Activated naive CD4-positive, alpha-beta T cell treated with anti-CD3 and anti-CD28 coated beads, Interleukin-2, amount 10 ng/mL, durations not matched to agents 7 days and 5 days (primary cell): ENCODE data around the gene ROBO2.

Experiments
- CTCF ChIA-PET: fragments of 350-600 bp; sonication (Branson Sonifier 250); formaldehyde crosslinking; loops from one replicate; lab custom pipeline; 2021; ENCODE audit warnings: antibody characterized with exemption; lab: Charles Lee
- DNase-seq: peaks from one replicate; pipeline ENCODE4 v3.0.0-alpha.2; 2020
- H3K27ac Mint-ChIP-seq: one replicate; pipeline ENCODE4 v1.8.0; 2021; ENCODE audit warnings: mild to moderate bottlenecking, moderate library complexity, mixed read lengths
- H3K27me3 Mint-ChIP-seq: one replicate; pipeline ENCODE4 v1.8.0; 2021; ENCODE audit warnings: mild to moderate bottlenecking, mixed read lengths
- H3K36me3 Mint-ChIP-seq: one replicate; pipeline ENCODE4 v1.8.0; 2021; ENCODE audit warnings: mixed read lengths
- H3K4me1 Mint-ChIP-seq: one replicate; pipeline ENCODE4 v1.8.0; 2021; ENCODE audit warnings: mixed read lengths
- H3K4me3 Mint-ChIP-seq: one replicate; pipeline ENCODE4 v1.8.0; 2021; ENCODE audit warnings: mild to moderate bottlenecking, moderate library complexity, mixed read lengths
- H3K9me3 Mint-ChIP-seq: one replicate; pipeline ENCODE4 v1.8.0; 2021; ENCODE audit warnings: mixed read lengths

The ROBO2 gene

DNA sequence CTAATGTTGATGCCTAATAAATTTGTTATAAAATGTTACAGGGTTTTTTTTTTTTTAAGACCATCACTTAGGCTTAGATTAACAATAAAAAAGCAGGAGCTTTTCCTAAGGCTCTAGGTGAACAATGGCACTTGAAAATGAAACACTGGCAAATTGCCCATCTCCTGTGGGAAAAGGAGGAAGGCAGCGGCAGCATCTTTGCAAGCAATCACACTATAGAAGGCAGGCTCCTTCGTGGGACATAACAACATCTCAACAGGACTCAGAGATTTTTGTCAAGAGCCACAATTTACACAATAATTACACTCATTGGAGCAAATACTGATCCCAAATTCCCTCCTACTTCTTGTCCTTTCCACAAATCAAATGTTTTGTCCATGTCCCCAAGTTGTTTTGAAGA lies 646.7 kb downstream of the ROBO2 start:
- CTCF ChIA-PET = interaction anchor here (0.6 kb wide), 1 partner anchor 46 kb away, joined by 3 read pairs; no protein-coding TSS in a partner anchor
- H3K36me3 Mint-ChIP-seq = no peaks in the 10 kb centered on the region
- DNase-seq = no peak
- H3K4me1 Mint-ChIP-seq = no peaks in the 10 kb centered on the region
- peaks cover 23% of the 10 kb centered on the region for H3K9me3 Mint-ChIP-seq
- H3K27me3 Mint-ChIP-seq = no peaks in the 10 kb centered on the region
- no peak overlapping the region for H3K27ac Mint-ChIP-seq
- H3K4me3 Mint-ChIP-seq = no peak overlapping the region

DNA sequence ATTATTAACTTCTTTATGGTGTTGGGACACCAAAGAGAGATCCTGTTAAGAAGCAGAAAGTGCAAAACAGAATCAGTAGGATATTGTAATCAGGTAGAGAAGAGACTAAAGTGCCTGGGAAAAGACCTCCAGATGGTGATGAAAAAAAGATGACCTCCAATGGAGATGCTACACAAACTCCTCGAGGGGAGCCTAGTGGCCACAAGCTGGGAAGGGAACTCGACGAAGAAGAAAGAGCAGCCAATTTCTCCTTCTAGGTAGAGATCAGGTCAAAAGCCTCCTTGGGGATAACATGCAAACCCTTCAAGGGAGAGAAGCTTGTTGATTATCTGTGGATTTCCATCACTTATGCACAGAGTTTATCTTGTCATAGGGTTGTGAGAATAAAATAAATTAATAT lies 647.6 kb downstream of the ROBO2 start:
- H3K36me3 Mint-ChIP-seq = no peaks in the 10 kb centered on the region
- DNase-seq = no peak
- H3K27me3 Mint-ChIP-seq = no peaks in the 10 kb centered on the region
- CTCF ChIA-PET = no interaction called here
- H3K9me3 Mint-ChIP-seq = peaks cover 17% of the 10 kb centered on the region
- no peak overlapping the region for H3K27ac Mint-ChIP-seq
- no peaks in the 10 kb centered on the region for H3K4me1 Mint-ChIP-seq
- H3K4me3 Mint-ChIP-seq = no peak overlapping the region

DNA sequence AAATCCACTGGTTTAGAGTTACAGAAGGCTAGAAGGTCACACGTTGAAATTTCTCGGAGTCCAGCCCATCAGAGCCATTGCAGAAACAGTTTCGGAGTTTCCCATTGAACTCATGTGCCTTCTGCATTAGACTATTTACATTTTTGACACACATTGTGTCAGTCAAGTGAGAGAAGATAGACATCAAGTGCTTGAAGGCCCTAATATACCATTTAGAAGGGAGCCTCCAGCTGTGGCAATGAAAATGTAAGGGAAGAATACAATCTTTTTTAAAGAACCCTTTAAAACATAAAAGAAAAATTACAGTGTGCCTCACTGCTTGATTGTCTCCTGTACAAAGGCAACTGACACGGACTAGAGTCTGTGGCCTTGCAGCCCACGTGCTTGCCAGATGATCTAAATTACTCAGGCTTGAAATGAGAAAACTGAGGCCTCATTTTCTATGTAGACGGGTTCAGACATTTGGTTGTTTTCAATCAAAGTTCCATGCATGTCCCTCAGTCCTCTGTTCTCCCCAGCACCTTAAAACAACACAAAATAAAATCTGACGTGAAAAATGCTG lies 650.5 kb downstream of the ROBO2 start:
- Mint-ChIP-seq H3K27ac (no peak overlapping the region), H3K9me3 (peaks cover 16% of the 10 kb centered on the region), H3K4me3 (no peak overlapping the region), H3K27me3 (no peaks in the 10 kb centered on the region), H3K36me3 (no peaks in the 10 kb centered on the region), H3K4me1 (no peaks in the 10 kb centered on the region)
- CTCF ChIA-PET = no interaction called here
- no peak for DNase-seq

DNA sequence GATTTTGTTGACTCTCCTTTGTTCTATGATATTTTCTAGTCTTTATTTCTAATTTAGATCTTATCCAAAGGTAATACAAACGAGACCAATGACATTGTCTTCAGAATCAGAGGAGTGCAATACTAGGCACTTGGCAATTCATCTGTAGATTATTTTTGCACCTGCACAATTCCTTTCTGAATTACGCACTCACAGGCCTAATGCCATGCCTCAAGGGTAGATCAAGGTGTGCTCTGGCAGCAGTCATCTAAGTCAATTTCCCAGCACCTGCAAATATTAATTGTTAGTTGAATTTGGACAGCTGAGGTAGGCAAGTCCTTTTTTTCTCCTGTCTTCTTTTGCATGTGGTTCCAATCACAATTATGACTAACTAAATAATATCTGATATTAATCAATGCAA lies 653.2 kb downstream of the ROBO2 start:
- Mint-ChIP-seq H3K4me1 (no peaks in the 10 kb centered on the region), H3K36me3 (no peaks in the 10 kb centered on the region), H3K27ac (no peak overlapping the region), H3K27me3 (no peaks in the 10 kb centered on the region), H3K4me3 (no peak overlapping the region), H3K9me3 (peaks cover 28% of the 10 kb centered on the region)
- CTCF ChIA-PET = no interaction called here
- DNase-seq = no peak

DNA sequence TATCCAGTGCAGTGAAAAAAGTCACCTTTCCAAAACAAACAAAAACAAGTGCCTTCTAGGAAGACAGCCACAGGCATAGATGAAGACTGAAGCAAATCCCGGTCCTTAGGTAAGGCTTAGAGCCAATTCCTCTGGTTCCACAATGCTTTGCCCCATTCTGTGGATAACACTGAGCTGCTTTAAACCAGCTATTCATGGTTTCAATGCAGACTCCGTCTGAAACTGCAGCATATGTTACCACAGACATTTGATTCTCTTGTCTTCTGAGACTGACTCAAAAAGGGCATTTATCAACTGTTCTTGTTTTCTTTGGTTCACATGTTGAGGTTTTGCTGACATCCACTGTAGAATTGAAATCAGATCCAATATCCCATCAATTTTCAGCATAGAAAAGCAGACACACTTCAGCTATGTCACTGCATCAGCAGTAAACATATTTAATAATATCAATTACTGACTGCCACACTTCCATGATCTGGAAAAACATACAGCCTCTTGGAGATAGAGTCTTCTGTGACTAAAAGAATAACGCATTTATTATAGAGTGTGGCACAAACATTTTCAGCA lies 659.3 kb downstream of the ROBO2 start:
- no peak for DNase-seq
- no peaks in the 10 kb centered on the region for H3K36me3 Mint-ChIP-seq
- H3K4me3 Mint-ChIP-seq = no peak overlapping the region
- CTCF ChIA-PET = no interaction called here
- H3K4me1 Mint-ChIP-seq = no peaks in the 10 kb centered on the region
- peaks cover 20% of the 10 kb centered on the region for H3K9me3 Mint-ChIP-seq
- no peaks in the 10 kb centered on the region for H3K27me3 Mint-ChIP-seq
- no peak overlapping the region for H3K27ac Mint-ChIP-seq
